Testis (tissue), 5 donors: ENCODE data around the gene MTURN. TPM values are rescaled to one million over a fixed set of nuclear protein-coding genes. Genes with fewer than 3 reads are reported as not detected.

ENCODE experiments used
- DNase-seq: peaks from one replicate; pipeline ENCODE4 v3.0.0-alpha.2; 2019
- H3K27ac ChIP-seq, 2 donors: fragments of 200-600 bp; sonication (generic); one replicate each; pipeline ENCODE4 v1.5.1; 2019
- H3K27me3 ChIP-seq: fragments of 200-600 bp; sonication (generic); one replicate; pipeline ENCODE4 v1.5.1; 2019
- H3K36me3 ChIP-seq: fragments of 200-600 bp; sonication (generic); one replicate; pipeline ENCODE4 v1.5.1; 2017; ENCODE audit warnings: low read depth; ENCODE audit errors: missing control alignments
- H3K4me1 ChIP-seq: fragments of 200-600 bp; sonication (generic); one replicate; pipeline ENCODE4 v1.5.1; 2019
- H3K4me3 ChIP-seq, 2 donors: fragments of 200-600 bp; sonication (generic); one replicate each; pipeline ENCODE4 v1.5.1; 2017 to 2019
- H3K9me3 ChIP-seq: fragments of 200-600 bp; sonication (generic); one replicate; pipeline ENCODE4 v1.5.1; 2017
- CTCF ChIP-seq, 3 experiments: fragments of 450-650 bp in 2 of 3; fragments of 200-600 bp in 1 of 3; sonication (generic) in 1 of 3; IDR thresholded peaks; one replicate each; pipeline ENCODE4 v1.5.1; 2016 to 2019; ENCODE audit warnings: antibody characterized with exemption in 3 of 3, mild to moderate bottlenecking in 2 of 3, moderate library complexity in 1 of 3
- POLR2A ChIP-seq: fragments of 450-650 bp; IDR thresholded peaks from one replicate; pipeline ENCODE4 v1.6.1; 2017; ENCODE audit warnings: antibody characterized with exemption, mild to moderate bottlenecking, moderate library complexity
- WGBS, 2 donors: methylation state at CpG; one replicate each; pipeline ENCODE4 v1.1.5; 2018; 5-methylcytosine and 5-hydroxymethylcytosine counted together
- intact Hi-C: fragments of 100-400 bp; cut with DNase I; formaldehyde crosslinking; loops from one replicate; pipeline ENCODE4 v1.15.1; 2023; ENCODE audit warnings: low total_unique reads
- long read RNA-seq, 2 donors: transcript quantifications; one replicate each; lab custom pipeline, GENCODE V29; 2026
- polyA plus RNA-seq: library from polyadenylated mRNA; stranded (reverse); fragments of 350-450 nt; fragmentation: Illumina TruSeq; extraction: RNeasy Lipid Tissue Mini Kit (QIAGEN cat#74804); gene quantifications from one replicate; pipeline ENCODE4 v1.2.3, GENCODE V29; 2014; ENCODE audit warnings: low read depth, low replicate concordance; ENCODE audit not compliant: insufficient read depth
- total RNA-seq, 2 donors: library from RNA; depleted of rRNA; stranded (reverse); fragments of >200 nt; gene quantifications; one replicate each; pipeline ENCODE4 v1.2.3, GENCODE V29; 2016

MTURN gene
- total RNA-seq (10 to 100 TPM; 17.3 to 25.6 TPM), polyA plus RNA-seq (19.3 TPM)
- long read RNA-seq, donor 1, full-length matches to known transcripts = 7 of 7 reads
- long read RNA-seq, donor 1, partial matches to known transcripts = 0 of 7 reads
- long read RNA-seq, donor 1, other reads (novel, unspliced or antisense) = 0 of 7 reads
- long read RNA-seq, donor 2, full-length matches to known transcripts = 5 of 16 reads
- long read RNA-seq, donor 2, partial matches to known transcripts = 11 of 16 reads
- long read RNA-seq, donor 2, other reads (novel, unspliced or antisense) = 0 of 16 reads

GRCh38 chr7:30134611-30135300, at the start of gene MTURN:
MTURN (plus strand) TSS chr7:30134986; CDS start chr7:30135137, 151 bp downstream.
- intact Hi-C loops = no loop called here
- Histone ChIP-seq H3K4me1 (peaks cover 3% of the 10 kb centered on the region), H3K27ac (peak within 1 kb of the TSS; percentile 22 to 93), H3K27me3 (no peaks in the 10 kb centered on the region), H3K9me3 (no peaks in the 10 kb centered on the region), H3K4me3 (peak within 1 kb of the TSS; percentile 72 to 79), H3K36me3 (no peaks in the 10 kb centered on the region)
- WGBS, 2 donors = 0% methylated on average over 2 to 45 of the region's 99 CpGs
- peak; percentile 93 for DNase-seq
- TF ChIP-seq CTCF (IDR thresholded peaks at IDR 0.05) (peak in 1 of 3 experiments; percentile 18), POLR2A (no peak)

DNA sequence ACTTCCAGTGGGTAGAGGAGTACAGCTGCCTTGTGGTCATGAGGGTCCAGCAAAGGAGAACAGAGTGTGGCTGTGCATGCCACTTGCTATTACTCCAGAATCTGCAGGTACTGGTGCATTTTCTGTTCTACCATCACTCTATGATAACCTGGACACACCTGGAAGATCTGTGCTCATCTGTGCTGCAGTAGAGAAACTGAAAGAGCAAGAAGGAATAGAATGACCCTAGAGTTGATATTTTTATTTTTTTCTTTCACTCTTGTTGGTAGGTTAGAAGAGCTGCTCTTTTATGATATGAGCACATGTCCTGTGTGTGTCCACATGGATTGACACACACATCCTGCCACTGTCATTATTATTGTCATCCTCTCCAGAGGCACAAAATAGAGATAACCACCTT, 48.3 kb upstream of the MTURN start:
- intact Hi-C loops = no loop called here

DNA sequence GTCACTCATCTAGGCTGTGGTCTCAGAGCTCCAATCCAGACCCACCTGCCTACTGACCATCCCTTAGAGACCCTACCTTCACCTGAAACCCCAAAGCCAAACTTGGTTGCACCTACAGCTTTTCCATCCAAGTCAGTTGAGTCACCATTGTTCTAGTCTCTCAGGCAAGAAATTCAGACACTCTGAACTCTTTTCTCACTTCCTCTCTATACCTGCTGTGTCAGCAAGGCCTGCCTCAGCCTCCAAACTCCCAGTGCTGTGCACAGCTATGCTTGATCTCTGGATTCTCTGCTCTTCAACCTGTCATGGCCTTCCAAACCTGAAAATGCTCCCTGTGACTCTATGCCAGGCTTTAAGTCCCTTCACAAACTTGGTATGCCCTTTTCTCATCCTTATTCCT, 47.4 kb upstream of the MTURN start:
- Histone ChIP-seq H3K27me3 (no peaks in the 10 kb centered on the region), H3K4me1 (no peaks in the 10 kb centered on the region), H3K4me3 (no peak overlapping the region), H3K36me3 (no peaks in the 10 kb centered on the region), H3K9me3 (no peaks in the 10 kb centered on the region), H3K27ac (no peak overlapping the region)
- no peak for TF ChIP-seq POLR2A
- DNase-seq = no peak
- intact Hi-C loops = no loop called here

More for the DNA sequence above, 48.3 kb upstream of the MTURN start:
- TF ChIP-seq CTCF (IDR thresholded peaks at IDR 0.05) = no peak
- TF ChIP-seq POLR2A = no peak
- no peaks in the 10 kb centered on the region for H3K36me3 ChIP-seq
- no peak for DNase-seq
- H3K4me1 ChIP-seq = no peaks in the 10 kb centered on the region
- H3K27me3 ChIP-seq = no peaks in the 10 kb centered on the region
- no peaks in the 10 kb centered on the region for H3K9me3 ChIP-seq
- no peak overlapping the region for H3K27ac ChIP-seq
- no peak overlapping the region for H3K4me3 ChIP-seq

DNA sequence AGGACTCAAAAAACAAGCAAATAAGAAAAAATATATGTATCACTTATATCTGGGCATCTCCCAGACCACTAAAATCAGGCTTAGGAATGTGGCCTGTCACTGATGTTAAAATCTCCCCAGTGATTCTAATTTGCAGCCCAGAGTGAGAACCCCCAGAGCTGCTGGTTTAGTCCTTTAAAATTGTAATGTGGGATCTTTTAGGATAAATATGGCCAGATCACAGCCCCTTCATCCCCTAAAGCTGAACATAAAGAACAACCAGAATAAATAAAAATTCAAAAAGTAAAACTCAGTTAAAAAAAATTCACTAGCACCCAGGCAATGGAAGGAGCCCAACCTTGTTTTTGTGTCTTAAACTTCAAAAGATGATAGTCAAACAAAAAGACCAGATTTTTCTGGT, 46.4 kb upstream of the MTURN start:
- no peak for DNase-seq

More for the DNA sequence above, 46.4 kb upstream of the MTURN start:
- no peak overlapping the region for H3K4me3 ChIP-seq
- H3K36me3 ChIP-seq = no peaks in the 10 kb centered on the region
- TF ChIP-seq CTCF (IDR thresholded peaks at IDR 0.05) (no peak), POLR2A (no peak)
- H3K9me3 ChIP-seq = no peaks in the 10 kb centered on the region
- H3K27me3 ChIP-seq = no peaks in the 10 kb centered on the region
- intact Hi-C loops = no loop called here
- no peaks in the 10 kb centered on the region for H3K4me1 ChIP-seq
- H3K27ac ChIP-seq = no peak overlapping the region
